ENCODE measurements around the gene AAK1.
"Not testable (repeated sequence)": the region's sequence is repeated elsewhere in the genome, so short reads cannot be mapped to it uniquely, and the experiment has no call there.

The AAK1 gene

DNA sequence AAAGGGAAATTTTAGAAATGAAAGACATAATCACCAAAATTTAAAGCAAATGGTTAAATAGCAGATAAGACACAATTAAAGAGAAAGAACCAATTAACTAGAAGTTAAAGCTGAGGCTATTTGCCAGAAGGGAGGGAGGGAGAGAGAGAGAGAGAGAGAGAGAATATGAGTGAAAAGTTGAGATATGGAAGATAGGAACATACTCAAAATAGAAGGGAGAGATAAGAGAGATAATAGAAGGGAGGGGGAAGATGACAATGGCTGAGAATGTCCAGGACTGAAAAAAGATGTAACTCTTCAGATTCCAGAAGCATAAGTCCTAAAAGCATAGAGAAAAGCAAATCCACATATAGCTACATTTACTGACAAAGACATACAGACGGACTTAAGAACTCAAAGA is 17.1 kb upstream of the AAK1 start:
- no peaks in the 10 kb centered on the region for H4K20me1 ChIP-seq (ENCODE audit: insufficient read depth, low read length)
- no peak for TF ChIP-seq EZH2 (IDR thresholded peaks at IDR 0.05; ENCODE audit: borderline replicate concordance, low read depth, low read length, severe bottlenecking)
- no peak for TF ChIP-seq CTCF (IDR thresholded peaks at IDR 0.05; ENCODE audit: borderline replicate concordance, extremely low read depth, low read length, poor library complexity, severe bottlenecking)
- H3K9me3 ChIP-seq (ENCODE audit: insufficient read depth, low read length, severe bottlenecking): no peaks in the 10 kb centered on the region
- no peaks in the 10 kb centered on the region for H3K27me3 ChIP-seq (ENCODE audit: insufficient read depth, low read length, poor library complexity)
- ATAC-seq (ENCODE audit: insufficient read depth, low read depth): no peak
- no peaks in the 10 kb centered on the region for H3K79me2 ChIP-seq (ENCODE audit: insufficient read depth, low read length)
- H3K27ac ChIP-seq (ENCODE audit: low read length): no peak overlapping the region
- no peak for DNase-seq
- H2AFZ ChIP-seq (ENCODE audit: low read depth, low read length): no peak overlapping the region
- peaks cover 8% of the 10 kb centered on the region for H3K4me1 ChIP-seq (ENCODE audit: insufficient read depth, low read length)
- no peaks in the 10 kb centered on the region for H3K36me3 ChIP-seq (ENCODE audit: insufficient read depth, low read length)
- H3K4me2 ChIP-seq (ENCODE audit: insufficient read depth, low read length): no peak overlapping the region
- no peak overlapping the region for H3K4me3 ChIP-seq (ENCODE audit: low read depth in 1 of 2, low read length in 2 of 2)
- H3K9ac ChIP-seq (ENCODE audit: low read depth, low read length): no peak overlapping the region

DNA sequence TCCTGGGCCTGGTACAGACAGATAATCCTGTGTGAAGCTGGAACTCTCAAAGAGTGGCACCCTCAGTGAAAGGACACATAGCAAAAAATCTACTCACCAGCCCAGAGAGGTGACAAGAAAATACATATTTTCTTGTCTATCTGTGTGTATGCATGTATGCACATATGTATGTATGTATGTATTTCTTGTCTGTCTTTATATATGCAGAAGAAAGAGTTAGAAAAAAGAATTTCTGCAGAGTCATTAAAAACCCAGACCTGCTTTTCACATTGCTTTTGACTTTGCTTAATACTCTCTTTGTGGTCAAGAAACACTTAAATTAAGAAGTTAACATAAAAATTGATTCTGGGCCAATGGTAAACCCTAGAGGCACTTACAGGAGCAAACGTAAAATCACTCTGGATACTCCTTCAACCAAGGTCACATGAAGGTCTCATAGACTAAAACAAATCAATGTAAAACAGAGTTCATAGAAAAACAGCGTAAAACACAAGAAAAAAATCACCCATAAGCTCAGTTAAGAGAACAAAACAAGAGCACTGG is 16.5 kb upstream of the AAK1 start:
- H3K36me3 ChIP-seq (ENCODE audit: insufficient read depth, low read length): no peaks in the 10 kb centered on the region
- H3K4me2 ChIP-seq (ENCODE audit: insufficient read depth, low read length): no peak overlapping the region
- DNase-seq: no peak
- peaks cover 15% of the 10 kb centered on the region for H3K4me1 ChIP-seq (ENCODE audit: insufficient read depth, low read length)
- no peaks in the 10 kb centered on the region for H4K20me1 ChIP-seq (ENCODE audit: insufficient read depth, low read length)
- no peak overlapping the region for H2AFZ ChIP-seq (ENCODE audit: low read depth, low read length)
- ATAC-seq (ENCODE audit: insufficient read depth, low read depth): no peak
- TF ChIP-seq EZH2 (IDR thresholded peaks at IDR 0.05; ENCODE audit: borderline replicate concordance, low read depth, low read length, severe bottlenecking) (no peak), CTCF (IDR thresholded peaks at IDR 0.05; ENCODE audit: borderline replicate concordance, extremely low read depth, low read length, poor library complexity, severe bottlenecking) (no peak)
- H3K27me3 ChIP-seq (ENCODE audit: insufficient read depth, low read length, poor library complexity): no peaks in the 10 kb centered on the region
- no peak overlapping the region for H3K9ac ChIP-seq (ENCODE audit: low read depth, low read length)
- no peaks in the 10 kb centered on the region for H3K79me2 ChIP-seq (ENCODE audit: insufficient read depth, low read length)
- no peaks in the 10 kb centered on the region for H3K9me3 ChIP-seq (ENCODE audit: insufficient read depth, low read length, severe bottlenecking)
- H3K4me3 ChIP-seq (ENCODE audit: low read depth in 1 of 2, low read length in 2 of 2): no peak overlapping the region
- no peak overlapping the region for H3K27ac ChIP-seq (ENCODE audit: low read length)

DNA sequence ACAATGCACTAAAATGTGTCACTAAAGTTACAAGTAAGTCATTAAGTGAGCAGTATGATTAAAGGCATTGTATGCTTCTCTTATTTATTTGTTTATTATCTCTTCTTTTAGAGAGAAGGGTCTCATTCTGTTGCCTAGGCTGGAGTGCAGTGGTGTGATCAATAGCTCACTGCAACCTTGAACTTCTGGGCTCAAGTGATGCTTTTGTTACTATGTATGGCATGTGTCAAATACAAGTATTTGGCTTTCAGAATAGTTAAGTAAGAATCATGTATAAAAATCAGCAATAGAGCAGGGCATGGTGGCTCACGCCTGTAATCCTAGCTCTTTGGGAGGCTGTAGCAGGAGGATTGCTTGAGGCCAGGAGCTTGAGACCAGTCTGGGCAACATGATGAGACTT is 15.8 kb upstream of the AAK1 start:
- Histone ChIP-seq H3K9ac (ENCODE audit: low read depth, low read length) (no peak overlapping the region), H2AFZ (ENCODE audit: low read depth, low read length) (no peak overlapping the region), H3K4me2 (ENCODE audit: insufficient read depth, low read length) (no peak overlapping the region), H3K36me3 (ENCODE audit: insufficient read depth, low read length) (no peaks in the 10 kb centered on the region), H3K4me1 (ENCODE audit: insufficient read depth, low read length) (peaks cover 18% of the 10 kb centered on the region), H3K9me3 (ENCODE audit: insufficient read depth, low read length, severe bottlenecking) (no peaks in the 10 kb centered on the region), H3K27ac (ENCODE audit: low read length) (no peak overlapping the region), H4K20me1 (ENCODE audit: insufficient read depth, low read length) (no peaks in the 10 kb centered on the region), H3K4me3 (ENCODE audit: low read depth in 1 of 2, low read length in 2 of 2) (no peak overlapping the region), H3K27me3 (ENCODE audit: insufficient read depth, low read length, poor library complexity) (no peaks in the 10 kb centered on the region), H3K79me2 (ENCODE audit: insufficient read depth, low read length) (no peaks in the 10 kb centered on the region)
- ATAC-seq (ENCODE audit: insufficient read depth, low read depth) (no peak), DNase-seq (no peak)
- TF ChIP-seq EZH2 (IDR thresholded peaks at IDR 0.05; ENCODE audit: borderline replicate concordance, low read depth, low read length, severe bottlenecking) (no peak), CTCF (IDR thresholded peaks at IDR 0.05; ENCODE audit: borderline replicate concordance, extremely low read depth, low read length, poor library complexity, severe bottlenecking) (no peak)

- TF ChIP-seq CTCF (IDR thresholded peaks at IDR 0.05; ENCODE audit: borderline replicate concordance, extremely low read depth, low read length, poor library complexity, severe bottlenecking) (no peak), EZH2 (IDR thresholded peaks at IDR 0.05; ENCODE audit: borderline replicate concordance, low read depth, low read length, severe bottlenecking) (no peak)
- Histone ChIP-seq H3K79me2 (ENCODE audit: insufficient read depth, low read length) (no peaks in the 10 kb centered on the region), H3K9me3 (ENCODE audit: insufficient read depth, low read length, severe bottlenecking) (no peaks in the 10 kb centered on the region), H3K4me3 (ENCODE audit: low read depth in 1 of 2, low read length in 2 of 2) (no peak overlapping the region), H2AFZ (ENCODE audit: low read depth, low read length) (no peak overlapping the region), H3K4me1 (ENCODE audit: insufficient read depth, low read length) (peaks cover 57% of the 10 kb centered on the region), H3K27ac (ENCODE audit: low read length) (peak overlapping the region; percentile 43; the same call in 1 of the 2 replicates), H3K36me3 (ENCODE audit: insufficient read depth, low read length) (no peaks in the 10 kb centered on the region), H4K20me1 (ENCODE audit: insufficient read depth, low read length) (no peaks in the 10 kb centered on the region), H3K27me3 (ENCODE audit: insufficient read depth, low read length, poor library complexity) (no peaks in the 10 kb centered on the region), H3K4me2 (ENCODE audit: insufficient read depth, low read length) (no peak overlapping the region), H3K9ac (ENCODE audit: low read depth, low read length) (no peak overlapping the region)
- no peak for DNase-seq
- no peak for ATAC-seq (ENCODE audit: insufficient read depth, low read depth)
Observed at GRCh38 chr2:69652206-69652605, 8.7 kb upstream of the AAK1 start.

DNA sequence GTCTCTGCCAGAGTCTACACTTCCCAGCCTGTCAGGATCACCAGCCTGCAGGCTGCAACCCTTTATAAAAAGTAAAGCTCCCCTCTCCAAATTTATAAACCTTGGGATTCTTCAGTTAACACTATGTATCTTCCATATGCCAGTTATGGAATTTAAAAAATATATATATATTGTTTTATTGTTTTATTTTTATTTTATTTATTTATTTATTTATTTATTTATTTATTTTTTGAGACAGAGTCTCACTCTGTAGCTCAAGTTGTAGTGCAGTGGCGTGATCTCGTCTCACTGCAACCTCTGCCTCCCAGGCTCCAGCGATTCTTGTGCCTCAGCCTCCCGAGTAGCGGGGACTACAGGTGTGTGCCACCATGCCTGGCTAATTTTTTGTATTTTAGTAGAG is 3.7 kb upstream of the AAK1 start:
- H3K27ac ChIP-seq (ENCODE audit: low read length): peak overlapping the region; percentile 96
- DNase-seq; H2AFZ ChIP-seq (ENCODE audit: low read depth, low read length); H3K27me3 ChIP-seq (ENCODE audit: insufficient read depth, low read length, poor library complexity); H3K9me3 ChIP-seq (ENCODE audit: insufficient read depth, low read length, severe bottlenecking); H3K36me3 ChIP-seq (ENCODE audit: insufficient read depth, low read length); ATAC-seq (ENCODE audit: insufficient read depth, low read depth); H4K20me1 ChIP-seq (ENCODE audit: insufficient read depth, low read length): not testable (repeated sequence)
- H3K9ac ChIP-seq (ENCODE audit: low read depth, low read length): peak overlapping the region; percentile 65
- peaks cover 71% of the 10 kb centered on the region for H3K4me1 ChIP-seq (ENCODE audit: insufficient read depth, low read length)
- H3K4me2 ChIP-seq (ENCODE audit: insufficient read depth, low read length): peak overlapping the region; percentile 87
- peak overlapping the region in 1 of 2 experiments; percentile 75; a peak in 2 of 4 replicates for H3K4me3 ChIP-seq (ENCODE audit: low read depth in 1 of 2, low read length in 2 of 2)
- peaks cover 25% of the 10 kb centered on the region for H3K79me2 ChIP-seq (ENCODE audit: insufficient read depth, low read length)
